ENCODE results near the gene IGF1R. TPM values are rescaled to one million over a fixed set of nuclear protein-coding genes. Genes with fewer than 3 reads are reported as not detected.

IGF1R gene
- total RNA-seq, 1 experiment from 2014 or later = 71.3 TPM

GRCh38 chr15:98677345-98678059, 29.2 kb downstream of the IGF1R start:
- Histone ChIP-seq H4K20me1 (ENCODE audit: insufficient read depth) (no peaks in the 10 kb centered on the region; the same call in 1 of the 2 replicates), H3K4me2 (peak overlapping the region; percentile 13), H2AFZ (no peak overlapping the region), H3K9me2 (ENCODE audit: insufficient read depth) (no peaks in the 10 kb centered on the region), H3F3A (ENCODE audit: insufficient read depth, low read depth) (0 out of 2 replicates have a peak, but pooled peaks cover 4% of the 10 kb centered on the region), H3K36me3 (ENCODE audit: low read depth) (no peaks in the 10 kb centered on the region), H3K27me3 (ENCODE audit: insufficient read depth, low read depth) (no peaks in the 10 kb centered on the region), H3K79me2 (ENCODE audit: low read depth) (peaks cover 88% of the 10 kb centered on the region), H3K4me1 (replicated peaks; ENCODE audit: insufficient read depth) (peaks cover 14% of the 10 kb centered on the region), H3K27ac (peak overlapping the region; percentile 38; the same call in 1 of the 2 replicates), H3K4me3 (no peak overlapping the region), H3K9me3 (ENCODE audit: insufficient read depth, low read depth) (no peaks in the 10 kb centered on the region)
- BruUV-seq (replicated peaks) = no TSS peak
- intact Hi-C loops (cut with micrococcal nuclease; ENCODE audit: unreplicated experiment) = no loop called here
- CTCF ChIA-PET = no interaction called here
- TF ChIP-seq EZH2 (IDR thresholded peaks at IDR 0.05; ENCODE audit: low read depth) = no peak
- TF ChIP-seq, protein P1, sequence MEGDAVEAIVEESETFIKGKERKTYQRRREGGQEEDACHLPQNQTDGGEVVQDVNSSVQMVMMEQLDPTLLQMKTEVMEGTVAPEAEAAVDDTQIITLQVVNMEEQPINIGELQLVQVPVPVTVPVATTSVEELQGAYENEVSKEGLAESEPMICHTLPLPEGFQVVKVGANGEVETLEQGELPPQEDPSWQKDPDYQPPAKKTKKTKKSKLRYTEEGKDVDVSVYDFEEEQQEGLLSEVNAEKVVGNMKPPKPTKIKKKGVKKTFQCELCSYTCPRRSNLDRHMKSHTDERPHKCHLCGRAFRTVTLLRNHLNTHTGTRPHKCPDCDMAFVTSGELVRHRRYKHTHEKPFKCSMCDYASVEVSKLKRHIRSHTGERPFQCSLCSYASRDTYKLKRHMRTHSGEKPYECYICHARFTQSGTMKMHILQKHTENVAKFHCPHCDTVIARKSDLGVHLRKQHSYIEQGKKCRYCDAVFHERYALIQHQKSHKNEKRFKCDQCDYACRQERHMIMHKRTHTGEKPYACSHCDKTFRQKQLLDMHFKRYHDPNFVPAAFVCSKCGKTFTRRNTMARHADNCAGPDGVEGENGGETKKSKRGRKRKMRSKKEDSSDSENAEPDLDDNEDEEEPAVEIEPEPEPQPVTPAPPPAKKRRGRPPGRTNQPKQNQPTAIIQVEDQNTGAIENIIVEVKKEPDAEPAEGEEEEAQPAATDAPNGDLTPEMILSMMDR (conservative IDR thresholded peaks at IDR 0.05) = no peak
- POLR2A ChIA-PET (ENCODE audit: unreplicated experiment) = no interaction called here
- no peak for DNase-seq

DNA sequence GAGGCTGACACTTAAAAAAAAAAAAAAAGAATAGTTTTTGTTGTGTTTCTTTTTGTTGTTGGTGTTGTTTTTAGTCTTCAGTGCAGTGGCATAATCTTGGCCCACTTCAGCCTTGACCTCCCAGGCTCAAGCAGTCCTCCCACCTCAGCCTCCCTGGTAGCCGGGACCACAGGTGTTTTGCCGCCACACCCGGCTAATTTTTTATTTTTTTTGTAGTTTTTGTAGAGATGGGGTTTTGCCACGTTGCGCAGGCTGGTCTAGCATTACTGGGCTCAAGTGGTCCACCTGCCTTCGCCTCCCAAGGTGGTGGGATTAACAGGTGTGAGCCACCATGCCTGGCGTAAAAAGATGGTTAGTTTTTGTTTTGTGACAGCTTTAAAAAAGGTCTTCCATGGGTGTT, 30.1 kb downstream of the IGF1R start:
- ChIA-PET POLR2A (ENCODE audit: unreplicated experiment) (no interaction called here), CTCF (interaction anchor here (0.7 kb wide), 1 partner anchor 46 kb away, joined by 3 read pairs; no protein-coding TSS in a partner anchor)
- no peak for TF ChIP-seq EZH2 (IDR thresholded peaks at IDR 0.05; ENCODE audit: low read depth)
- Histone ChIP-seq H3K4me3 (no peak overlapping the region), H3K79me2 (ENCODE audit: low read depth) (peaks cover 88% of the 10 kb centered on the region), H3K27me3 (ENCODE audit: insufficient read depth, low read depth) (no peaks in the 10 kb centered on the region), H3F3A (ENCODE audit: insufficient read depth, low read depth) (0 out of 2 replicates have a peak, but pooled peaks cover 4% of the 10 kb centered on the region), H3K9me2 (ENCODE audit: insufficient read depth) (no peaks in the 10 kb centered on the region), H3K36me3 (ENCODE audit: low read depth) (no peaks in the 10 kb centered on the region), H3K9me3 (ENCODE audit: insufficient read depth, low read depth) (no peaks in the 10 kb centered on the region), H4K20me1 (ENCODE audit: insufficient read depth) (no peaks in the 10 kb centered on the region; the same call in 1 of the 2 replicates), H3K27ac (no peak overlapping the region), H3K4me2 (no peak overlapping the region), H2AFZ (no peak overlapping the region), H3K4me1 (replicated peaks; ENCODE audit: insufficient read depth) (peaks cover 14% of the 10 kb centered on the region)
- intact Hi-C loops (cut with micrococcal nuclease; ENCODE audit: unreplicated experiment) = no loop called here
- no TSS peak for BruUV-seq (replicated peaks)
- no peak for DNase-seq

DNA sequence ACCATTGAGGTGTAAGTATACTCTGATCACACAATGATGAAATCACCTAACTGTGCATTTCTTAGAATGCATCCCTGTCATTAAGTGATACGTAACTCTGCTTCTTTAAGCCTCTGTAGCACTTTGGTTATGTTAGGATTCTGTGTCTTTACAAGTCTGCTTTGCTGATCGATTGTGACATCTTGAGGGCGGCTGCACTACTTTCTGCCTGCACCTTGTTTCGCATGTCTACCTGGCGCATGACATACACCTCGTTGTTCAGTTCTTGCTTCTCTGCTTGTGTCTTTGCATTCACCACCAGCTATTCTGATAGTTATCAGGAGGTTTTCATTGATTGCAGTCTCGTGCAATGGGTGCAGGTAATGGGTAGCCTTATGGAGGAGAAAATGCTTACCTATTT, 32.7 kb downstream of the IGF1R start:
- Histone ChIP-seq H2AFZ (no peak overlapping the region), H3F3A (ENCODE audit: insufficient read depth, low read depth) (0 out of 2 replicates have a peak, but pooled peaks cover 4% of the 10 kb centered on the region), H3K4me2 (no peak overlapping the region), H3K9me2 (ENCODE audit: insufficient read depth) (no peaks in the 10 kb centered on the region), H4K20me1 (ENCODE audit: insufficient read depth) (no peaks in the 10 kb centered on the region; the same call in 1 of the 2 replicates), H3K4me1 (replicated peaks; ENCODE audit: insufficient read depth) (peaks cover 14% of the 10 kb centered on the region), H3K9me3 (ENCODE audit: insufficient read depth, low read depth) (no peaks in the 10 kb centered on the region), H3K27me3 (ENCODE audit: insufficient read depth, low read depth) (no peaks in the 10 kb centered on the region), H3K36me3 (ENCODE audit: low read depth) (no peaks in the 10 kb centered on the region), H3K4me3 (no peak overlapping the region), H3K27ac (no peak overlapping the region), H3K79me2 (ENCODE audit: low read depth) (peaks cover 89% of the 10 kb centered on the region)
- no peak for DNase-seq
- TF ChIP-seq, protein P1 (conservative IDR thresholded peaks at IDR 0.05) = no peak
- no peak for TF ChIP-seq EZH2 (IDR thresholded peaks at IDR 0.05; ENCODE audit: low read depth)
- POLR2A ChIA-PET (ENCODE audit: unreplicated experiment) = no interaction called here
- intact Hi-C loops (cut with micrococcal nuclease; ENCODE audit: unreplicated experiment) = no loop called here
- CTCF ChIA-PET = no interaction called here
- BruUV-seq (replicated peaks) = no TSS peak
